ENCODE data around the gene TEKT3. TPM values are rescaled to one million over a fixed set of nuclear protein-coding genes. Genes with fewer than 3 reads are reported as not detected.

TEKT3 gene
- polyA plus RNA-seq, 3 donors, result not detected

DNA sequence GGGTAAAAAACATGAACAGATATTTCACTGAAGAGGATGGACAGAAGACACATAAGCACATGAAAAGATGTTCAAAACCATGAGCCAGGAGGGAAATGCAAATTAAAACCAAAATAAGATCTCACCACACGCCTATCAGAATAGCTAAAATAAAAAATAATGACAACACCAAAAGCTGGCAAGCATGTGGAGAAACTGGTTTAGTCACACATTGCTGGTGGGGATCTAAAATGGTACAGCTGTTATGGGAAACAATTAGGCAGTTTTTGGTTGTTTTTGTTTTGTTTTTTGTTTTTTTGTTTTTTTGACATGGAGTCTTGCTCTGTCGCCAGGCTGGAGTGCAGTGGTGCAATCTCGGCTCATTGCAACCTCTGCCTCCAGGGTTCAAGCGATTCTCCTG, 44.7 kb upstream of the TEKT3 start:
- Mint-ChIP-seq H3K27ac (no peak overlapping the region), H3K27me3 (ENCODE audit: low read depth in 3 of 3) (peaks cover 1 to 4% (median 2%) of the 10 kb centered on the region in 3 donors), H3K36me3 (no peaks in the 10 kb centered on the region), H3K4me1 (peaks cover 9% of the 10 kb centered on the region), H3K9me3 (peaks cover 0 to 9% (median 0%) of the 10 kb centered on the region in 7 donors), H3K4me3 (no peak overlapping the region)
- H3K27ac ChIP-seq (ENCODE audit: low read depth in 1 of 2, low read length in 2 of 2), result no peak overlapping the region
- peaks cover 0 to 7% of the 10 kb centered on the region in 2 donors for H3K4me1 ChIP-seq (ENCODE audit: control insufficient read depth in 1 of 2, insufficient read depth in 2 of 2, low read length in 2 of 2)
- no peaks in the 10 kb centered on the region for H3K27me3 ChIP-seq (ENCODE audit: control insufficient read depth in 2 of 2, insufficient read depth in 2 of 2, low read length in 2 of 2)
- no peaks in the 10 kb centered on the region for H3K9me3 ChIP-seq (replicated peaks in 1 of 2; ENCODE audit: control insufficient read depth in 1 of 2, insufficient read depth in 1 of 2, low read length in 2 of 2)
- no peaks in the 10 kb centered on the region for H3K79me2 ChIP-seq (ENCODE audit: insufficient read depth, low read length)
- no peak for DNase-seq
- H4K20me1 ChIP-seq (ENCODE audit: insufficient read depth, low read length), result no peaks in the 10 kb centered on the region
- WGBS (ENCODE audit: insufficient coverage), result 100% methylated on average over 2 of the region's 4 CpGs
- H3K36me3 ChIP-seq (replicated peaks in 1 of 2; ENCODE audit: control insufficient read depth in 1 of 2, insufficient read depth in 2 of 2, low read length in 2 of 2), result no peaks in the 10 kb centered on the region
- no peak for TF ChIP-seq CTCF (IDR thresholded peaks at IDR 0.05)
- H3K4me3 ChIP-seq (replicated peaks in 1 of 3; ENCODE audit: low read depth in 2 of 3, low read length in 3 of 3), result no peak overlapping the region
- no peak overlapping the region for H2AFZ ChIP-seq (ENCODE audit: insufficient read depth, low read depth, low read length, poor library complexity, severe bottlenecking)
- no peak overlapping the region for H3K4me2 ChIP-seq (replicated peaks; ENCODE audit: extremely low read depth, low read length, poor library complexity, severe bottlenecking)
- intact Hi-C loops (cut with micrococcal nuclease), result no loop called here
- H3K9ac ChIP-seq (ENCODE audit: insufficient read depth, low read length, poor library complexity, severe bottlenecking), result no peak overlapping the region

DNA sequence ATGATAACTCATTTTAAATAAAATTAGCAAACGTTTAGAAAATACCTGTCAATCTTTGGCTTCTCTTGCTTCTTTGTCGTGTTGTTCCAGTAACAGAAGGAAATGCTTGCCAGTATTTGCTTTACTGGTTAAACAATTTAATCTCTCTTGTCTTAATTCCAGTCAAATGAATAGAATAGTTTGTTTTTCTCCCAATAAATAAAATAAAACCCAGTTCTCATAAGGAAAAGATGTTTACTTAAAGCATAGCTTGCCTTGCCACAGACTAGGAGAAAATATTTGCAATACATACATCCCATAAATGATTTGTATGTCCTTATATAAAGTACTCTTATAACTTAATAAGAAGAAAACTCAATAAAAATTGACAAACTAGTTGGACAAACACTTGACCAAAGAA, 43.9 kb upstream of the TEKT3 start:
- Histone ChIP-seq H3K36me3 (replicated peaks in 1 of 2; ENCODE audit: control insufficient read depth in 1 of 2, insufficient read depth in 2 of 2, low read length in 2 of 2) (no peaks in the 10 kb centered on the region), H3K27ac (ENCODE audit: low read depth in 1 of 2, low read length in 2 of 2) (no peak overlapping the region), H3K27me3 (ENCODE audit: control insufficient read depth in 2 of 2, insufficient read depth in 2 of 2, low read length in 2 of 2) (no peaks in the 10 kb centered on the region), H3K4me2 (replicated peaks; ENCODE audit: extremely low read depth, low read length, poor library complexity, severe bottlenecking) (no peak overlapping the region), H2AFZ (ENCODE audit: insufficient read depth, low read depth, low read length, poor library complexity, severe bottlenecking) (no peak overlapping the region), H4K20me1 (ENCODE audit: insufficient read depth, low read length) (no peaks in the 10 kb centered on the region), H3K9ac (ENCODE audit: insufficient read depth, low read length, poor library complexity, severe bottlenecking) (no peak overlapping the region), H3K4me1 (ENCODE audit: control insufficient read depth in 1 of 2, insufficient read depth in 2 of 2, low read length in 2 of 2) (peaks cover 0 to 7% of the 10 kb centered on the region in 2 donors), H3K79me2 (ENCODE audit: insufficient read depth, low read length) (no peaks in the 10 kb centered on the region), H3K9me3 (replicated peaks in 1 of 2; ENCODE audit: control insufficient read depth in 1 of 2, insufficient read depth in 1 of 2, low read length in 2 of 2) (no peaks in the 10 kb centered on the region), H3K4me3 (replicated peaks in 1 of 3; ENCODE audit: low read depth in 2 of 3, low read length in 3 of 3) (no peak overlapping the region)
- whole genome bisulfite sequencing (ENCODE audit: insufficient coverage), result no CpG with 5 or more reads among the region's 2 CpGs
- no peak for DNase-seq
- intact Hi-C loops (cut with micrococcal nuclease), result no loop called here
- TF ChIP-seq CTCF (IDR thresholded peaks at IDR 0.05), result no peak
- peaks cover 9% of the 10 kb centered on the region for H3K4me1 Mint-ChIP-seq
- no peak overlapping the region for H3K27ac Mint-ChIP-seq
- peaks cover 0 to 8% (median 0%) of the 10 kb centered on the region in 7 donors for H3K9me3 Mint-ChIP-seq
- H3K27me3 Mint-ChIP-seq (ENCODE audit: low read depth in 3 of 3), result peaks cover 1 to 4% (median 2%) of the 10 kb centered on the region in 3 donors
- no peak overlapping the region for H3K4me3 Mint-ChIP-seq
- H3K36me3 Mint-ChIP-seq, result no peaks in the 10 kb centered on the region

Measured in CD14-positive monocyte (primary cell).